GM18511 (cell line): ENCODE measurements around the gene SERPINA6.
"Not testable (repeated sequence)": the region's sequence is repeated elsewhere in the genome, so short reads cannot be mapped to it uniquely, and the experiment has no call there.

Source experiments
- ATAC-seq: cut with Tn5 transposase; IDR thresholded peaks from one replicate; pipeline ENCODE4 v1.9.1; 2021; ENCODE audit warnings: mild to moderate bottlenecking, moderate library complexity; ENCODE audit not compliant: unreplicated experiment

The SERPINA6 gene

GRCh38 chr14:94295360-94296180, 27.6 kb downstream of the SERPINA6 start:
- ATAC-seq = no peak

GRCh38 chr14:94293578-94293924, 29.6 kb downstream of the SERPINA6 start:
- ATAC-seq = no peak

GRCh38 chr14:94292872-94293577, 30.1 kb downstream of the SERPINA6 start, which contains the start of gene SERPINA10:
SERPINA10 (minus strand) TSS chr14:94293268; CDS start chr14:94290593, 2,675 bp downstream.
- ATAC-seq = no peak

GRCh38 chr14:94292526-94292871, 30.6 kb downstream of the SERPINA6 start:
- ATAC-seq = no peak

- ATAC-seq = no peak
These were observed 31.1 kb downstream of the SERPINA6 start for GRCh38 chr14:94291906-94292525.

- no peak for ATAC-seq
These were observed 31.8 kb downstream of the SERPINA6 start for GRCh38 chr14:94291159-94291905.

GRCh38 chr14:94290197-94290596, 32.9 kb downstream of the SERPINA6 start:
- no peak for ATAC-seq

GRCh38 chr14:94288610-94289465, 34.3 kb downstream of the SERPINA6 start:
- no peak for ATAC-seq

GRCh38 chr14:94285158-94285557, 38.0 kb downstream of the SERPINA6 start:
- ATAC-seq = no peak

GRCh38 chr14:94284221-94284620, 38.9 kb downstream of the SERPINA6 start:
- ATAC-seq = no peak

- no peak for ATAC-seq
These were observed 40.0 kb downstream of the SERPINA6 start for GRCh38 chr14:94282991-94283723.

GRCh38 chr14:94278731-94279130, 44.4 kb downstream of the SERPINA6 start:
- no peak for ATAC-seq

GRCh38 chr14:94276898-94277561, 46.1 kb downstream of the SERPINA6 start:
- not testable (repeated sequence) for ATAC-seq

GRCh38 chr14:94269156-94269555, 54.0 kb downstream of the SERPINA6 start:
- ATAC-seq = no peak

GRCh38 chr14:94268582-94268981, 54.6 kb downstream of the SERPINA6 start:
- not testable (repeated sequence) for ATAC-seq

GRCh38 chr14:94267352-94267751, 55.8 kb downstream of the SERPINA6 start:
- ATAC-seq = no peak

- not testable (repeated sequence) for ATAC-seq
These were observed 58.9 kb downstream of the SERPINA6 start for GRCh38 chr14:94264195-94264594.
